ENCODE results near the gene NPPA.

Gene NPPA

GRCh38 chr1:11857164-11857851 is 9.7 kb upstream of the NPPA start:
- no peak overlapping the region for H3K4me3 ChIP-seq (ENCODE audit: low read depth, low read length)
- no peak for DNase-seq (ENCODE audit: low read depth)
- TF ChIP-seq, protein P1, sequence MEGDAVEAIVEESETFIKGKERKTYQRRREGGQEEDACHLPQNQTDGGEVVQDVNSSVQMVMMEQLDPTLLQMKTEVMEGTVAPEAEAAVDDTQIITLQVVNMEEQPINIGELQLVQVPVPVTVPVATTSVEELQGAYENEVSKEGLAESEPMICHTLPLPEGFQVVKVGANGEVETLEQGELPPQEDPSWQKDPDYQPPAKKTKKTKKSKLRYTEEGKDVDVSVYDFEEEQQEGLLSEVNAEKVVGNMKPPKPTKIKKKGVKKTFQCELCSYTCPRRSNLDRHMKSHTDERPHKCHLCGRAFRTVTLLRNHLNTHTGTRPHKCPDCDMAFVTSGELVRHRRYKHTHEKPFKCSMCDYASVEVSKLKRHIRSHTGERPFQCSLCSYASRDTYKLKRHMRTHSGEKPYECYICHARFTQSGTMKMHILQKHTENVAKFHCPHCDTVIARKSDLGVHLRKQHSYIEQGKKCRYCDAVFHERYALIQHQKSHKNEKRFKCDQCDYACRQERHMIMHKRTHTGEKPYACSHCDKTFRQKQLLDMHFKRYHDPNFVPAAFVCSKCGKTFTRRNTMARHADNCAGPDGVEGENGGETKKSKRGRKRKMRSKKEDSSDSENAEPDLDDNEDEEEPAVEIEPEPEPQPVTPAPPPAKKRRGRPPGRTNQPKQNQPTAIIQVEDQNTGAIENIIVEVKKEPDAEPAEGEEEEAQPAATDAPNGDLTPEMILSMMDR (IDR thresholded peaks at IDR 0.05; ENCODE audit: low read depth, low read length, missing control alignments), result no peak

DNA sequence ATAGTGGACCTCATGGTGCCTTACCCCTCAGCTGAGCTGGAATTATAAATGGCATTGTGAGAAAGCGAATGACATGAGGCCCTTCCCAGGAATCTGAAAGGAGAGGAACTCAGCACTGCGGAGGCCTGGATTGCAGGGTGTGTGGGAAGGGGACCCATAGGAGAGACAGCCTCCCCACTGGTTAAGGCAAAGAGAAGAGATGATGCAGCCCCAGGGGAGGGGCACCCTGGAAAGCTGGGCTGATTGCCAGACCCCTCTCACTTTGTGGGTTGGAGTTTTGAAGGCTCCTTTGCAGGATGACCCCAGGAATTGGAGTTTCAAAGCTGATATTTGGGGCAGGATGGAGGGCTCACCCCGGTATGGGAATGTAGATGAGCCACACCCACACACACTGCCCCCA is 9.1 kb upstream of the NPPA start:
- no peak overlapping the region for H3K4me3 ChIP-seq (ENCODE audit: low read depth, low read length)
- DNase-seq (ENCODE audit: low read depth), result no peak
- TF ChIP-seq, protein P1 (IDR thresholded peaks at IDR 0.05; ENCODE audit: low read depth, low read length, missing control alignments), result no peak

DNA sequence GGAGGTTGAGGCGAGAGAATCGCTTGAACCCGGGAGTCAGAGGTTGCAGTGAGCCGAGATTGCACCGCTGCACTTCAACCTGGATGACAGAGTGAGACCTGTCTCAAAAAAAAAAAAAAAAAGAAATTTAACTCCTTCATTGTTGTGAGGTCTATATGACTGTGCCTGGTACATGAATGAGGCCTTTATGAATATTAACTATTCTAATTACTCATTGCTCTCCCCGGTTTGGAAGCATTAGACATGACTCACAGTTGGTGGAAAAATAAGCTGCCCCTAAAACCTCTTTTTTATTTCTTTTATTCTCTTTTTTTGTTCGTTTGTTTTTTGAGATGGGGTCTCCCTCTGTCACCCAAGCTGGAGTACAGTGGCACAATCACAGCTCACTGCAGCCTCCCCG is 7.8 kb upstream of the NPPA start:
- no peak overlapping the region for H3K4me3 ChIP-seq (ENCODE audit: low read depth, low read length)
- no peak for DNase-seq (ENCODE audit: low read depth)

DNA sequence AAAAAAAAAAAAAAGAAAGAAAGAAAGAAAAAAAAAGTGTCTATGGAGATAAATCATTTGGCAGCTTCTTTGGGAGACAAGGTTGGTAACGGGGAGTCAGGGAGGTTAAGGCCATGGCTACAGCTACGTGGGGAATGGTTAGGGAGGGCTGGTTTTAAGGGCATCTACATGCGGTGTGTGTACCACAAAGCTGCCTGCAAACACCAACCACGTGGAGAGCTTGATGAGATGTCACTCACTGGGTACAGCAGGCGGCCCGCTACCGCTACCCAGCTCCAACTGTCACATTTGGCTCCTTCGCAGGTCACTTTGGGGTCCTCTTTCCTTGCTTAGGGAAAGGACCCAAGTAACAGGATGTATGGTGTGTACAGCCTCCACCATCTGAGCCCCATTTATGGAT is 6.9 kb upstream of the NPPA start:
- no peak for DNase-seq (ENCODE audit: low read depth)
- no peak overlapping the region for H3K4me3 ChIP-seq (ENCODE audit: low read depth, low read length)
- TF ChIP-seq, protein P1 (IDR thresholded peaks at IDR 0.05; ENCODE audit: low read depth, low read length, missing control alignments), result no peak

More for the DNA sequence above, 7.8 kb upstream of the NPPA start:
- TF ChIP-seq, protein P1 (IDR thresholded peaks at IDR 0.05; ENCODE audit: low read depth, low read length, missing control alignments), result no peak

DNA sequence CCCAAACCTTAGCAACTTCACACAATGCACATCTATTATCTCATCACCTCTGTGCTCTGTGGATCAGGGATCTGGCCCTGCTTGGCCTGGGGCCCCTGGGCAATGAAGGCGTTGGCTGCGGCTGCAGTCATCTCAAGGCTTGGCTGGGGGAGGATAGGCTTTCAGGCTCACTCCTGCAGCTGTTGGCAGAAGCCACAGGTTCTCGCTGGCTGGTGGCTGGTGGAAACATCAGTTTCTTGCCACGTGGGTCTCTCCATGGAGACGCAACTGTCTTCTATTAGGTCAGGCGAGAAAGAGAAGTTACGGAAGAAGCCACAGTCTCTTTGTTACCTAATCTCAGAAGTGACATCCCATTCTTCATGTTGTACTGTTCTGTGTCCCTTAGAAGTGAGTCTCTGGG is 3.6 kb upstream of the NPPA start:
- no peak for DNase-seq (ENCODE audit: low read depth)
- no peak overlapping the region for H3K4me3 ChIP-seq (ENCODE audit: low read depth, low read length)
- TF ChIP-seq, protein P1 (IDR thresholded peaks at IDR 0.05; ENCODE audit: low read depth, low read length, missing control alignments), result no peak

GRCh38 chr1:11850156-11850555 is 2.6 kb upstream of the NPPA start:
- DNase-seq (ENCODE audit: low read depth), result no peak
- no peak overlapping the region for H3K4me3 ChIP-seq (ENCODE audit: low read depth, low read length)
- TF ChIP-seq, protein P1 (IDR thresholded peaks at IDR 0.05; ENCODE audit: low read depth, low read length, missing control alignments), result no peak

DNA sequence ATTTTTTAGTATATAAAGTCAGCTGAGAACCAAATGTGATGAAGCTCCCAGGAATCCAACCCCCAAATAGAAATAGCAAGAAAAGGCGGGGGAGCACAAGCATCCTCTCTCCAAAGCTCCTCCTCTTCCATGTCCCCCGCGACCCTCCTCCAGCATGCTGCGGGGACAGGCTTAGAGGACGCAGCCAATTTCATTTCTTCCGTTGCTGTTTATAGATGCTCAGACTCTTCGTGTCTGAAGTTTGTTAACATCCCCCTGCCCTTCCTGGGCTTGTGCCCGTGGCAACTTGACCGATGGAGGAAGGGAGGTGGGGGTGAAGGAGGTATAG is 754 bp upstream of the NPPA start:
- TF ChIP-seq, protein P1 (IDR thresholded peaks at IDR 0.05; ENCODE audit: low read depth, low read length, missing control alignments), result no peak
- no peak for DNase-seq (ENCODE audit: low read depth)
- H3K4me3 ChIP-seq (ENCODE audit: low read depth, low read length), result no peak overlapping the region

Data from GM12864 (cell line).